D341Med (cell line): ENCODE data around the gene SYVN1.
"Not testable (repeated sequence)": the region's sequence is repeated elsewhere in the genome, so short reads cannot be mapped to it uniquely, and the experiment has no call there.

Experiments used
- DNase-seq: peaks from one replicate; pipeline ENCODE4 v3.0.0; 2012; ENCODE audit warnings: low spot score

Gene SYVN1

GRCh38 chr11:65151331-65151899, 17.1 kb upstream of the SYVN1 start:
- no peak for DNase-seq

- DNase-seq: no peak
Observed at GRCh38 chr11:65150509-65151299, 16.4 kb upstream of the SYVN1 start.

GRCh38 chr11:65150131-65150508, 15.8 kb upstream of the SYVN1 start:
- not testable (repeated sequence) for DNase-seq

DNA sequence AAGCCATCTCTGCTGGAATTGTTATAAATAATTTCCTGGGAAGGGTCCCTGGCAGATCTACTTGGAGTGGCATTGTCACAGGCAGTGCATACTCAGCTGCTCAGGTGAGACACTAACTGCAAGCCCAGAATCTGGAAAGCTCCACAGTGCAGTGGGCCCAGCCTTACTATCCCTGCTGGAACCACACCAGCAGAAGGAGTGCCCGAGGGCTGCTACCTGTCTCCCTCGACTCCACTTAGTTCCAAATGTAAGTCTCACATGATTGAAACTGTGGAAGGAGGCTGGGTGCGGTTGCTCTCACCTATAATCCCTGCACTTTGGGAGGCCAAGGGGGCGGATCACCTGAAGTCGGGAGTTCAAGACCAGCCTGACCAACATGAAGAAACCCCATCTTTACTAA, 14.3 kb upstream of the SYVN1 start:
- DNase-seq: no peak

- no peak for DNase-seq
Observed at GRCh38 chr11:65147352-65148075, 13.2 kb upstream of the SYVN1 start.

GRCh38 chr11:65141896-65142494, 7.7 kb upstream of the SYVN1 start:
- no peak for DNase-seq

DNA sequence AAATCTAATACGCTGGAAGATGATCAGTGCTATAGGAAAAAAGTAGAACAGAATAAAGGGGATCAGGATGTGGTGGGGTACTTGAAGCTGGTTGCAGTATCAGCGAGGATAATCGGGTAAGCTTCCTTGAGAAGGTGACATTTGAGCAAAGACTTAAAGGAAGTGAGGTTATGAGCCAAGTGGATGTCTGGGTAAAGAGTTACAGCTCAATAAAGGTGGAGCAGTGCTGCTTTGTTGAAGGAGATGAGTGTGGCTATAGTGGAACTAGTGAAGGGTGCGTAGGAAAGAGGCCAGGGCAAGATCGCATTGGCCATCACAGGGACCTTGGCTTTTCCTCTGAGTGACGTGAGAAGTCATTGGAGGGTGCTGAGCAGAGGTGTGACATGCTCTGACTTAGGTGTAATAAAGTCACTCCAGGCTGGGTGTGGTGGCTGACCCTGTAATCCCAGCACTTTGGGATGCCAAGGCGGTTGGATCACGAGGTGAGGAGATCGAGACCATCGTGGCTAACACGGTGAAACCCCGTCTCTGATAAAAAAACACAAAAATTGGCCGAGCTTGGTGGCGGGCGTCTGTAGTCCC, 2.3 kb upstream of the SYVN1 start:
- no peak for DNase-seq

GRCh38 chr11:65135633-65136145, 1.4 kb upstream of the SYVN1 start:
- no peak for DNase-seq

- peak; percentile 92 for DNase-seq
Observed at GRCh38 chr11:65134952-65135632, 773 bp upstream of the SYVN1 start.

GRCh38 chr11:65133724-65134123, 595 bp downstream of the SYVN1 start:
- peak; percentile 43 for DNase-seq

- DNase-seq: no peak
Observed at GRCh38 chr11:65132988-65133700, 1.2 kb downstream of the SYVN1 start.

DNA sequence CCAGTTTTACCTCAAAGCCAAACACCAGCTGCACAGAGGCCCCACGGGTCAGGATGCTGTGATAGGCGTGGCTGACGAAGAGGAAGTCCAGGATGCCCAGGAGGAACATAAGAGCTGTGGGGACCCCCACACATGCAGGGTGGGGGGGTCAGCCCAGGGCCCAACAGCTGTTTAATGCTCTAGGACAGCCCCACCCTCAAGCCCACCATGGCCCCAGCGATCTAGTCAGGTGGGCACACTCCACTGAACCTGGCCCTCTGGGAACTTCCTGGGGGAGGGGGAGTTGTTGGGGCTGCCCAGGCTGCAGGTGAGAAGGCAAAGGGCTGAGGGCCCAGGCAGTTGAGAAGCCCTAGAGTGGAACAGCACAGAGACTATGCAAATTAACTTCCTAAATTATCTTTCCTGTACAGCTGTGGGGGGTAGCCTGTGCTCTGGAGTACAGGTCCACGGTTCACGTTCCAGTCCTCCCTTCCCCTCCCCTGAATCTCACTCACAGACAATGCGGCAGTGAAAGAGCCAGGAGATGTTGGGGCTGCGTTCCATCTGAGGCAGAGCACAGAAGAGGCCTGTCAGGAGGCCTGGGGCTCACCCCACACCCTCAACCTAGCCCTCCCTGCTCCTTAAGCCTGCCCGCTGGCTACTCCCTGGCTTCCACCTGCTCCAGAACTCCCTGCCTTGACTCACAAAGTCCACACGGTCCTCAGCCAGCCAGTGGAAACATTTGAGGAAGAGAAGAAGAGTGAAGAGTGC, 1.9 kb downstream of the SYVN1 start:
- DNase-seq: no peak

DNA sequence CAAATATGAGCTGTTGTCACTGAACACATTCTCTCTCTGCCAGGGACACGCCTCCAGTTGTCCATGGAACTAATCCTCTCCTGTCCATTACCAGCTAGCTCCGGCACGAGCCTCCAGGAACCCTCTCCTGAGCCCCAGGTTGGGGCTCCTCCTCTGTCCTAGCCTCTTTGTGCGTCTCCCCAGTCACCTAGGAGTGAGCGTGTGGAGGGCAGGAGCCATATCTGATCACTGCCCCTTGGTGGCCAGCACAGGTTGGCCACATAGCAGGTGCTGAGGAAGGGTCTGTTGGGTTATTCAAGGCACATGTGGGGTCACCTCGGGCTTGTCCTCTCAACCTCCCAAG, 2.5 kb downstream of the SYVN1 start:
- no peak for DNase-seq

GRCh38 chr11:65131417-65131776, 2.9 kb downstream of the SYVN1 start:
- no peak for DNase-seq

DNA sequence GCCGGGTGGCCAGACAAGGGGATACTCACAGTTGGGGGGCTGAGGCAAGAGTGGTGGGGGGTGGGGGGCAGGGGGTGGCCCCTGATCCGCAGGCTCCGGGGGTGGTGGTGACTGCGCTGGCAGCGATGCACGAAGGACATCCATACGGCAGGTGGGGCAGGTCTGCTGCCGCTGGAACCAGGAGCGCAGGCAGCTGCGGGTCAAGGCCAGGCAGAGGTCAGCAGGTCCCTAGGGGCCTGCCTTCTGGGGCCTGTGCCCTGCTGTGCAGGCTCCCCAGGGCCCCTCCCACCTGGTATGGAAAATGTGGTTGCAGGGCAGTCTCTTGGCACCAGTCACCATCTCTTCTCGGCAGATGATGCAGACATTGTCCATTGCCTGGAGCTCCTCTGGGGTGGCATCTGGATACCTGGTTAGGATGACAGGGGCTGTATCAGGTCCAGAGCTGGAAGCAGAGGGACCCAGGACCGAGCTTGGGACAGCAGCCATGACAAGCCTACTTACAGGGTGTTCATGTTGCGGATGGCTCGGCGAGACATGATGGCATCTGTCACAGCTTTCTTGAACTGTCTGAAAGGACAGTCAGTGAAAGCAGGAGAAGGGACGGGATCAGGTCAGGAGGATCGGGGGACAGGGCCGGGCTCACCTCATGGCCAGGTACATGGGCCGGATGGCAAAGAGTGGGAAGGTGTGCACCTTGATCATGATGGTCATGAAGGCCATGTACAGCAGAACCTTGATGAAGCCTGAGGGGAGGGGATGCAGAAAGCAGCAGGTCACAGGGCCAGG, 3.5 kb downstream of the SYVN1 start:
- DNase-seq: no peak

- DNase-seq: no peak
Observed at GRCh38 chr11:65129649-65130441, 4.5 kb downstream of the SYVN1 start.

- no peak for DNase-seq
Observed at GRCh38 chr11:65128182-65129145, 5.9 kb downstream of the SYVN1 start.
